Renal cortical epithelial cell (primary cell): ENCODE data around the gene ZNF503. TPM values are rescaled to one million over a fixed set of nuclear protein-coding genes. Genes with fewer than 3 reads are reported as not detected.
"Not testable (repeated sequence)": the region's sequence is repeated elsewhere in the genome, so short reads cannot be mapped to it uniquely, and the experiment has no call there.

Source experiments
- DNase-seq: peaks from one replicate; pipeline ENCODE4 v3.0.0-alpha.2; 2011; ENCODE audit warnings: low read depth
- total RNA-seq: library from RNA; depleted of rRNA; stranded (reverse); fragments of >200 nt; gene quantifications from 2 replicates; pipeline ENCODE4 v1.2.3, GENCODE V29; 2014

Gene ZNF503
- total RNA-seq, 1 donor from 2014 or later, result 21.7 TPM

DNA sequence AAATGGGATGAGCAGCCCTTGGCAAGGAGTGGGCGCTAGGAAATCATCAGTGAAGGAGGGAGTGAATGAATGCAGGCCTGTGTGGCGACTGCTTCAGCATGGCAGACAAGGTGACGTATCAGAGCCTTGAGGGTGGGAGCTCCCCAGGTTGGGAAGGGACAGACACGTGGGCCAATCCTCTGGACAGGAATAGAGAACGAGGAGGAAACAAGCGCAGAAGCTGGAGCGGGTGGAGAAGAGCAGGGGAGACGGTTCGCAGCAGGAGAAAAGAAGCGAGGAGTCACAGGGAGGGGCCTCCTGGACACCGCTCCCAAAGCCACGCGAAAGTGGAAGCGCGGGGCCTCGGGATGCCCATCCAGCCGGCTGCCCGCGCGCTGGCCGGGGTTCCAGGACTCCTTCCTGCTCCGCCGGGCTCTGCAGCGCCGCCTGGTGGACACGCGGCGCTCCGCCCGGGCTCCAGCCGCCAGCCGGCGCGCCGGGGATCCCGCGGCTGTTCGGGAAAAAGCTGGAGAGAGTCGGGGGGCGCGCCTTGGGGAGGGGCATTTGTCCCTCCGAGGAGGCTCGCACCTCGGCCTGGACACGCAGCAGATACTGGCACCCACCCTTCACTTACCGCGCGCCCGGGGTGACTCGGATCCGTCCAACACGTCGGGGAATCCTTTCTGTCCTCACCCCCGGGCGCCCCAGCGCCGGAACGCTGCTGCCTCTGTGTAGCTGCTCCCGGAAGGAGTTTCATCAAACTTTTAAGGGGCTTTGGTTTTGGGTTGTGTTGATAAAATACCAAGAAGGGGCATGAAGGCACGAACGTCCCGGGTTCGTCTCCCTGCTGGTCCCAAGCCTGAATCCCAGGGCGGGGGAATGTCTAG, 6.3 kb downstream of the ZNF503 start:
- no peak for DNase-seq

- DNase-seq, result no peak
Observed at GRCh38 chr10:75394221-75394620, 7.3 kb downstream of the ZNF503 start.

- DNase-seq, result no peak
Observed at GRCh38 chr10:75392744-75393143, 8.8 kb downstream of the ZNF503 start.

DNA sequence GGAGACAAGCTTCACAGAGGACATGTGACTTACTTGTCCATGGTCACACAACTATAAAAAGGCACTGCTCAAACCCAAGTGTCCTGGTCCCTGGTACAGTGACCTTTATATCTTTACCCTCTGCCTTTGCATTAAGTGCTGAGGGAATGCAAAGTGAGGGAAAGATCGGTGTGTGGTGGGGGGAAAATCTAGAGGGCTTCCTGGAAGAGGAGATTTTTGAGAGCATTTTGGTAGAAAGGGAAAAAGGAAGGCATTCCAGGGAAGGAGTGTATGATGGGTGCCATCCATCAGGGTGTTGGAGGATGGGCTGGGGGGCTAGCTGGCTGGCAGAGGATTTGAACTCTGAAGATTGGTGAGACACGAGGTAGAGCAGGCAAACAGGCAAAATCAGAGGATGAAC, 9.3 kb downstream of the ZNF503 start:
- no peak for DNase-seq

DNA sequence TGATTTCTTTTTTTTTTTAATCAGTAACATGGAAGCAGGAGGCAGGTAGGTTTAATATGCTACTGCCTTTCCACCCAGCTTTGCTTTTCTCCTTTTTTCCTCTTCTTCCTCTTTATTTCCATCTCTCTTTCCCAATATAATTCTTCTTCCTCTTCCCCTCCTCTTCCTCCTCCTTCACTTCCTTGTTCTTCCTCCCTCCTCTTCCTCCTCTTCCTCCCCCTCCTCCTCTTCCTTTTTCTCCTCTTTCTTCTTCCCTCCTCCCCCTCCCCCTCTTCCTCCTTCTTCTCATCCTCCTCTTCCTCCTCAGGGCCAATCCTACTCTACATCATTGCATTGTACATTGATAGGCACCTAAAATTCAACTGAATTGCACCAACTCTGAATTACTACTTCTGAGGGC, 11.4 kb downstream of the ZNF503 start:
- no peak for DNase-seq

- no peak for DNase-seq
Observed at GRCh38 chr10:75388082-75388481, 13.5 kb downstream of the ZNF503 start.

GRCh38 chr10:75386128-75386527, 15.4 kb downstream of the ZNF503 start:
- DNase-seq, result no peak

DNA sequence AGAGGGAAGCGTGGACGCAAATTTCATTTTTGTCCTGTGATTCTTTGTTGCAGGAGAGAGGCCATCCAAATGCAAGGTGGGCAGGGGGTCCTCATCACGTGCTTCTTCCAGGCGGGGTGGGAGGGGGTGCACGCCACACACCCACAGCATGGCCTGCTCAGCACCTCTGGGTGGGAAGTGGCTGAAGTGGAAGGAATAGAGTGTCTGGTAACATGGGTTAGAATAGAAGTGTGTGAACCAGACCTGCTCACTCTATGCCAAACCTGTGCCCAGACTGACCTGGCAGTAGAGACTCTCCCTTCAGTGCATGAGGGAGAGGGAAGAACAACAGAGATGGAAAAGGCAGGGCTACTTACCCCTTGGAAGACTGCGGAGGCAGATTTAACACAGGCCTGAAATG, 21.7 kb downstream of the ZNF503 start:
- no peak for DNase-seq

DNA sequence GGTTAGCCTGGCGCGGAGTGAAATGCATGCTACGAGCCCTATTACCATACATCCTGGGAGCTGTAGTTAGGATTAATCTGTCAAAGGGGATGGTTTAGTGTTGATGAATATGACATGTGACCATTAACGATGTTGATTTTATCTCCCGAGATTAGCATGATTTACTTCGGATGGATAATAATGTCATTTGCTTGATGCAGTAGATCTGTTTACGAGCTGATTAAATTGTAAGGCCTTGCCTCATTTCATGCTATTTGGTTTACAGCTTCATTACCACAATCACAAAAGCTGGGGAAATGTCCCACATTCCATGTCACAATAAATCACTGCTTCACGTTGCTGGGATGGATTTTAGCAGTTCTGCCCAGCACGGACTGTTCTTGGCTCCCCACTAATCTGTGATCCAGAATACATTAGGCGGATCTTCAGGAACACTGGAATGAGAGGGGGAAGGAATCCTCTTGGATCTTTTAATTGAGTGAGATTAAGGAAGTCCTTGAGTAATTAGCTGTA, 22.3 kb downstream of the ZNF503 start:
- DNase-seq, result peak; percentile 59

GRCh38 chr10:75378379-75378778, 23.2 kb downstream of the ZNF503 start:
- no peak for DNase-seq

DNA sequence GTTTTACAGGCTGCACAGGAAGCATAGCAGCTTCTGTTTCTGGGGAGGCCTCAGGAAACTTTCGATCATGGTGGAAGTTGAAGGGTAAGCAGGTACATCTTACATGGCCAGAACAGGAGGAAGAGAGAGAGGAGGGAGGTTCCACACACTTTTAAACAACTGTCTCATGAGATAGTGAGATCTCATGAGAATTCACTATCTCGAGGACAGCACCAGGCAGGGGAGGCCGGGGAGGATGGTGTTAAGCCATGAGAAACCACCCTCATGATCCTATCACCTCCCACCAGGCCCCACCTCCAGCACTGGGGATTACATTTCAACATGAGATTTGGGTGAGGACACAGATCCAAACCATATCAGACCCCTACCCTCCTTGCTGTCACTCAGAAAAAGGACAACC, 23.7 kb downstream of the ZNF503 start:
- DNase-seq, result no peak

GRCh38 chr10:75375838-75376237, 25.7 kb downstream of the ZNF503 start:
- no peak for DNase-seq

GRCh38 chr10:75371010-75371409, 30.6 kb downstream of the ZNF503 start:
- no peak for DNase-seq

DNA sequence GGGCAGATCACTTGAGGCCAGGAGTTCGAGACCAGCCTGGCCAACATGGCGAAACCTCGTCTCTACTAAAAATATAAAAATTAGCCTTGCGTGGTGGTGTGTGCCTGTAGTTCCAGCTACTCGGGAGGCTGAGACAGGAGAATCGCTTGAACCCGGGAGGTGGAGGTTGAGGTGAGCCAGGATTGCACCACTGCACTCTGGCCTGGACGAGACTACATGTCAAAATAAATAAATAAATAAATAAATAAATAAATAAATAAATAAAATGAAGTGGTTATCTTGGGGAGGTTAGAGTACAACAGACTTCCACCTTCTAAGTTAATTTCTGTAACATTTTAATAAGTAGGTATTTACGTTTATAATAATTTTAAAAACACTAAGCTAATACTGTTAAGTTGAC, 31.7 kb downstream of the ZNF503 start:
- DNase-seq, result not testable (repeated sequence)

- no peak for DNase-seq
Observed at GRCh38 chr10:75367901-75368300, 33.7 kb downstream of the ZNF503 start.

DNA sequence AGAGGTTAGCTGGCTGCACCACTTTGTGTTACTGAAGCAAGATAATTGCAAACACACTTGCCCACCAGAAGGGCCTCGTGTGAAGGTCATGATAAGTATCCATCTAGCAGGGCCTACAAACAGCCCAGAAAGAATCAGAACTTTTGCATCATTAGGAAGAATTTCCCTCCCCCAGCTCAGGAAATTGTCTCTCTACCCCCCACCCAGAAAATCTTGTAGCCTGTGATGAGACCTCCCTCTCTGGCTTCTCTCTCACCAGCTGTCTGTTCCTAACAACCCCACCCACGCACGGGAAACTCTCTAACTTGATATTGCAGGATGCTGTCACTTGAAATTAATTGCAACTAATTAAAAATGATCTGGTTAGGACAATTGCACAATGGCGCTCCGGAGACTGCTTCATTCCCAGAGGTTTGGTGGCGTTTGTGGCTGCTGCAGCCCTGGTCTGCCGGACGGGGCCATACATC, 34.5 kb downstream of the ZNF503 start:
- no peak for DNase-seq

DNA sequence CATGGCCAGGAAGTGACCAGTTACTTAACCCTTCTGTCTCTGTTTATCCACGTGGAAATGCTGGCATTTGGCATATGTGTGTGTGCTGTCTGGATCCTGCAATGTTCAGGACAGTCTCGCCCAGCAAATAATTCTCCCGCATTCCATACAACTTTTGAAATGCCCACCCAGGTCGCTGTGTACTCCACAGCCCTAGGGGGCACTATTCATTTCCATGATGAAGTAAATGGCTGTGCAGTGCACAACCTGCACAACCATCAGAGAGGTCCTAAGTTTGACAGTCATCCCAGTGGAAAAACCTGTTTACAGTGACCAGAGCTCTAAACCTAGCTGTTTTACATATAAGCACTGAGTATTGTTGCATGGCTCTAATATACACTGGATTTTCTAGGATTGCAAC, 38.1 kb downstream of the ZNF503 start:
- DNase-seq, result no peak

- not testable (repeated sequence) for DNase-seq
Observed at GRCh38 chr10:75359876-75360275, 41.7 kb downstream of the ZNF503 start.

GRCh38 chr10:75358835-75359421, 42.6 kb downstream of the ZNF503 start:
- DNase-seq, result peak; percentile 86

GRCh38 chr10:75358132-75358531, 43.4 kb downstream of the ZNF503 start:
- no peak for DNase-seq

GRCh38 chr10:75357500-75357899, 44.1 kb downstream of the ZNF503 start:
- DNase-seq, result no peak

GRCh38 chr10:75356484-75356883, 45.1 kb downstream of the ZNF503 start:
- DNase-seq, result no peak

DNA sequence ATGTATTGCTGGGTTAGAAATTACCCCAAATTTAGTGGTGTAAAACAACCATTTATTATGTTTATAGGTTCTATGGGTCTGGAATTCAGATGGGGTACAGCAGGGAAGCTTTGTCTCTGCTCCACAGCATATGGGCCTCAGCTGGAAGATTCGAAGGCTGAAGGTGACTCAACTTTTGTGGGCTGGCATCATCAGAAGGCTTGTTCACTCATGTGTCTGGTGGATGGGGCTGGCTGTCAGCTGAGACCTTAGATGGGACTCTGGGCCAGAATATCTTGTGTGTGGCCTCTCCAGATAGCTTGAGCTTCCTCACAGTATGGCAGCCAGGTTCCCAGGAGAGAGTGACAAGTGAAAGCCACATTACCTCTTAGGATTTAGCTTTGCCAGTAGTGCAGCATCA, 45.9 kb downstream of the ZNF503 start:
- no peak for DNase-seq
